NCI-H526 (cell line): ENCODE data around the gene VTI1A.
"Not testable (repeated sequence)": the region's sequence is repeated elsewhere in the genome, so short reads cannot be mapped to it uniquely, and the experiment has no call there.

Source experiments
- DNase-seq, 2 experiments: peaks; one replicate each; lab custom pipeline; 2025; lab: John Stamatoyannopoulos, UW

VTI1A gene

DNA sequence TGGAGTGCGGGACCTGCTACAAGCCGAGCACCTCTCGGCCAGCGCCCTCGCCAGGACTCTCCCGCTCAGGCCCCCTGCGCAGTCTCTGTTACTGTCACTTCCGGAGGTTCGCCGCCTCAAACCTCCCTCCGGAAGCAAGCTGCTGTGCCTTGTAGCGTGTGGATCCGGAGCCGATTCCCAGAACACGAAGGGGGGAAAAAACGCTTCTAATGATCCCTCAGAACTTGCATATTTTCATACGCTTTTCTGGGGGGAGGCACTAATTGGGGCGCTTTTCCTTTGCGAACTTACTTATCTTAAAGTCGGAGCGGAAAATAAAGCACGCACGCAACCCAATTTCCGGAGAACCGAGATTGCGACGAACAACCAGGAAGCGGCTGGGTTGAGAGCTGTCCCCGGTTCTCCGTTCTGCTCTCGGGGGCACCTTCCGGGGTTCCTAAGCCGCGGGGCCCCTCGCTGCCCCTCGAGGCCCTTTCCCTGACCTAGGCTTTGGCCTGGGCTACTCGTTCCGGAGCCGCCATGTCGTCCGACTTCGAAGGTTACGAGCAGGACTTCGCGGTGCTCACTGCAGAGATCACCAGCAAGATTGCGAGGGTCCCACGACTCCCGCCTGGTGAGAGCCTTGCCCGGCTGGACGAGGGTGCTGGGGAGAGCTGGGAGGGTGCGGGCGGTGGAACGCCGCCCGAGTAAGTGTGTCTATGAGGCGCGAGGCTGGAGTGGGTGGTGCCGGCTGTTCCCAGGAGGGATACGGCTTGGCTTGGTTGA, at the start of gene VTI1A, which contains the start of gene ZDHHC6:
Gene VTI1A, plus strand, starts transcription at position 361 of the 765 bp plus-strand sequence. Its CDS starts 159 bp downstream, at position 520.
Gene ZDHHC6, minus strand, starts transcription at position 60 of the 765 bp plus-strand sequence. CDS start 1,478 bp downstream, outside the sequence.
- DNase-seq = peak; percentile 39 to 74

DNA sequence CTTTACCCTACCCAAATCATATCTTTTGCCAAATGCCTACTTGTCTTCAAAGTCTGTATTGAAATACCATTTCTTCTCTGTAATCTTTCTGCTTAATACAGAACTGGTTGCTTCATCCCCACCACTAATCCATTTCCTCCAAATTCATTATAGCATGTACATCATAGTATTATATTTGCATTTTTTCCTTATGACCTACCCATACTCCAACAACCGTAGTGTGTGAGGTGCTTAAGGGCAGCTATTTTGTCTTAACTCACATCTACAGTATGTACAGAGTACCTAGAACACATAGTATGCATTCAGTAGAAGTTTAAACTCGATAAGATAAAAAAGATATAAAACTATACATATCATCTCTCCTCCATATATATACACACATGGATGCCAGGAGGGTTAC, 49.4 kb upstream of the VTI1A start:
- no peak for DNase-seq

DNA sequence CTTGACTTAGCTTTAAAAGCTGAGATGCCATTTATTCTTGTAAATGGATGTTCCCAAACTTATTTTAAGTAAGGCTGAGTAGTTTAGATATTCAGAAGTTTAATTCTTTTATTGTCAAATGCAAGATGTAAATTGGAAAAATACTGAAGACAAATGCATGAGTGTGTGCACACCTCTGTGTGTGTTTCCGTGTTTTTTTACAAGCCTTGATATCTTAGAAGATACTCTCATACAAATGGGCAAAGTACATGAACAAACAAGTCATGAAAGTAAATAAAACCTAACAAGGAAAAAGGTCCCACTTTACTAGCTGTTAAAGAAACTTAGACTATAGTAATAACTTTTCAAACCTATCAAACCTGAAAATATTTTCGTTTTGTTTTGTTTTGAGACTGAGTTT, 44.1 kb upstream of the VTI1A start:
- DNase-seq = no peak

DNA sequence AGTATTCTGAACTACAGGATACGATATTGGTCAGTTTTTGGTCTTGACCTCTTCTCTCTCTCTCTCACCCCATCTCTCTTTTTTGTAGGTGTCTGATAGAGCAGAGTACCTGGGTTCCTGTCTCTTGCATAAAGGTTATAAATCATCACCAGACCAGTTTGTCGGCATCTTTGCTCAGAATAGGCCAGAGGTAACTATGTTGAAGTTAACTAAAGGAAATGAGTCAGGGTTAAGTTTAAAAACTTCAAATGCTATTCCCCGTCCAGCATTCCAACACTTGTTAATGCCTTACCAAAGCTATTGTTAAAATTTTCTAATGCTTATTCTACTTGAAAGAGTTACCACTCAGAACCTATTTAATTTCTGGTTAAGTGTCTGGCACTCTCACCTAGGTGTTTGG, 42.4 kb upstream of the VTI1A start:
- DNase-seq = no peak

DNA sequence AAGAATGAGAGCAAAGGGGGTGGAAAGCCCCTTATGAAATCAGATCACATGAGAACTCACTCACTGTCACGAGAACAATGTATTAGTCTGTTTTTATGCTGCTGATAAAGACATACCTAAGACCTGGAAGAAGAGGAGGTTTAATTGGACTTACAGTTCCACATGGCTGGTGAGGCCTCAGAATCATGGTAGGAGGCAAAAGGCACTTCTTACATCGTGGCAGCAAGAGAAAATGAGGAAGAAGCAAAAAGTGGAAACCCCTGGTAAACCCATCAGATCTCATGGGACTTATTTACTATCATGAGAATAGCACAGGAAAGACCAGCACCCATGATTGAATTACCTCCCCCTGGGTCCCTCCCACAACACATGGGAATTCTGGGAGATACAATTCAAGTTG, 40.2 kb upstream of the VTI1A start:
- DNase-seq = not testable (repeated sequence)

DNA sequence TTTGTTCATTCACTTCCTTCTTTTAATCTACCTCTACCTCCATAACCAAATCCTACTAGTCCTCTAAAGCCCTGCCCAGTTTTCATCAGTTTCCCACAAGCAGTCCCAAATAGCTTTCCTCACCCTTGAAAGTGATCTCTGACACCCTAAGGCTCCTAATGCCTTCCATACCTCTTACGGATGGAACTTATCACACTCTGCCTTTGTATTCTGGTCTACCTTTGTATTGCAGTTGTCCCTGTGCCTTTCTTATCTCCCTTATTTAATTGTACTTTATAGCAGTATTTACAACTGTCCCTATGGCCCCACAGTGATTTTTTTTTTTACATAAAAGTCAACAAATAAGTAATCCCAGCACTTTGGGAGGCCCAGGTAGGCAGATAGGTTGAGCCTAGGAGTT, 39.3 kb upstream of the VTI1A start:
- no peak for DNase-seq

DNA sequence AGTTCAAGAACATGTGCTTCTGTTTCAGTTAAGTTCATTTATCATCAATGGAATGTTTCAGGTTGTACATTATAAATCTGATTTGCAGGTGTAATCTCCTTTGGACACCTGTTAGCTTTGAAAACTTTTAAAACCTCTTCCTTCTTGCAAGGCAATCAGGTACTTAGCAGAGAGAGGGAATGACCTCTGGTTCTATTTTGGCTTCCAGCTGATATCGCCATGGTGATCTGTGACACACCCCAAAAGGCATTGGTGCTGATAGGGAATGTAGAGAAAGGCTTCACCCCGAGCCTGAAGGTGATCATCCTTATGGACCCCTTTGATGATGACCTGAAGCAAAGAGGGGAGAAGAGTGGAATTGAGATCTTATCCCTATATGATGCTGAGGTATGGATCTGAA, 37.7 kb upstream of the VTI1A start:
- no peak for DNase-seq

DNA sequence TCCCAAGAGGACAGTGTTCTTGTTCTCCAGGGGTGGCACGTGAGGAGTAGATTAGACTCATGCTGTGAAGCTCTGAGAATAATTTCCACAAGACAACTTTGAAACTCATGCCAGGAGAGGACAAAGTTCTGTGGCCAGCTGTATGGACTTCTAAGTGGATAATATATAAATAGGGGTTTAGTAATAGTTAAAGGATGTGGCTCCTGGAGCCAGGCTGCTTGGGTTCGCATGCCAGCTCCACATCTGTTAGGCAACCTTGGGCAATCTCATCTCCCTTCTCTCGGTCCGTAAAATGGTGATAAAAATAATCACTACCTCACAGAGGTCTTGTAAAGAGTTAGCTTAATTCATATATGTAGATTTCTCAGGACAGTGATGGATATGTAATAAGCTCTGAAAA, 37.3 kb upstream of the VTI1A start:
- no peak for DNase-seq

DNA sequence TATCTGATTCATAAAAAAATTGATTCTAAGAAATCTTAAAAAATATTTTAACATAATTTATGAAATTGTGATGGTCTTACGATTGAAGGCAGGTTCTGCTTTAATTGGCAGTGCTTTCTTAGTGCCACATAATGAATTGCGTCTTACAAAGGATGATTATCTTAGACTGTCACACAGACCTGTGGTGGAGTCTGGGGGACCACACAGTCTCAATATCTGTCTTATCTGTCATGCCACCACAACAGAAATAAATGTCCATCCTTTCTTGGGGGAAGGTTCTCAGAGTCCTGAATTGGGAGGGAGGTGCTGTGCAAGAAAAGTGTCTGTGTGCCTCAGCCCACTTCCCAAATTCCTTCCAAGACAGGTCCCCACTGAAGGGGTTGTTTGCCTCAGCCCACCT, 34.3 kb upstream of the VTI1A start:
- DNase-seq = no peak

DNA sequence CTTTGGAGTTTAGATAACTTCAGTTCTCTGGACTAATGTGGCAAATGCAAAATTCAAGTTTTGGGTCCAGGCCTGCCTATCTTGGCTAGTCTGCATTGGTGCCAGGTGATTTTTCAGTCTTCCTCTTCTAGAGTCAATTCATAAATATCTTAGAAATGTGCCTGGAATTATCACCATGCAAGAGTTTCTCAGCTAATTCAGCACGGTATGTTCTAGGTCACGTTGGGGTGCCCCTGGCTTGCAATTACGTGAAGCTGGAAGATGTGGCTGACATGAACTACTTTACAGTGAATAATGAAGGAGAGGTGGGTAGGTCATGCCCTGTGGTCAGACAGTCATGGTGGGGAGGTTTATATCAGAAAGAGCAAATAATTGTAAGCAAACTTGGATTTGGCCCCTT, 25.3 kb upstream of the VTI1A start:
- DNase-seq = no peak

DNA sequence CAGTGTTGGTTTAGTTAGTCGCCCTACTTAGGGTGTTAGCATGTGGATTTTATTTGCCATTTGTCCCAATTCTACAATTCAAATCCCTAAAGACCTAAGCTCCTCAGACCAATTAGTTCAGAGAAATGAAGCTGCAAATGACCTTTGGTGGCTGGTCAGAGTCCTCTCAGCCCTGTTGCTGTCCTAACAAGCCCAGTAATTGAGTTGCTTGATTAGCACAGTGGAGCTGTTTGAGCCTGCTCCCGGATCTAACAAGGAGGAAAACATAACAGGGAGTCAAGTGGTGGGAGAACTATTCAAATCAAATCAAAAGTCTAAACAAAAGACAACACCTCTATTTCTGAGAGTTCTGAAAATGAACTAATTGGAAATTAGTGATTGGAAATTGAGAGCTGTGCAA, 22.4 kb upstream of the VTI1A start:
- no peak for DNase-seq

DNA sequence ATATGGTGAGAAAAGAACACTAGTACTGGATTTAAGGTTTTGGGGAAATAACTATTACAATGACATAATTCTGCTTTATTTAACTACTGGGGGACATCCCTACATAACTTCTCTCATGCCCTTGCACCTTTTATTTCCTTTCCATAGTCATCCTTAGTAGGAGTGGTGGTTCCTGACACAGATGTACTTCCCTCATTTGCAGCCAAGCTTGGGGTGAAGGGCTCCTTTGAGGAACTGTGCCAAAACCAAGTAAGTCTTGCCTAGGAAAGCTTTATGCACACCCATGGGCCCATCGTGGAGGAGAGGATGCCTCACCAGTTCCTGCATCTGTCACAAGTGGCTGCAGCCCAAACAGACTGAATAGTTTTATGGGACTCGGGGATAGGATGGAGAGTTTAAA, 20.9 kb upstream of the VTI1A start:
- no peak for DNase-seq

DNA sequence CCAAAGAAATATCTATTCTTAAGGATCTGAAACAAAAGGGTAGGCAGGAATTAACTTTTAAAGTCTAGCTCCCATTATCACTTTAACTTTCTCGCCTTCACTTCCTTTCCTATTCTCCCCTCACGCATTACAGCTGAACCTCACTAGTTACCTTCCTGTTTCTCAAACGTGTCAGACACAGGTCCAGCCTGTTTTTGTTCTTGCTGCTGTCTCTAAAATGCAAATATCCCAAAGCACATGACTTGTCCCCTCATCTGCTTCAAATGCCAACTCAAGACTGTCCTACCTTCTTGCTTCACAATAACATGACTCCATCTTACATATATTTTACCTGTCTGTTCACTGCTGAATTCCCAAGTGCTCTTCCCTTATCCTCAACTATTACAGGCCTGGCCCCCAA, 17.9 kb upstream of the VTI1A start:
- DNase-seq = no peak

DNA sequence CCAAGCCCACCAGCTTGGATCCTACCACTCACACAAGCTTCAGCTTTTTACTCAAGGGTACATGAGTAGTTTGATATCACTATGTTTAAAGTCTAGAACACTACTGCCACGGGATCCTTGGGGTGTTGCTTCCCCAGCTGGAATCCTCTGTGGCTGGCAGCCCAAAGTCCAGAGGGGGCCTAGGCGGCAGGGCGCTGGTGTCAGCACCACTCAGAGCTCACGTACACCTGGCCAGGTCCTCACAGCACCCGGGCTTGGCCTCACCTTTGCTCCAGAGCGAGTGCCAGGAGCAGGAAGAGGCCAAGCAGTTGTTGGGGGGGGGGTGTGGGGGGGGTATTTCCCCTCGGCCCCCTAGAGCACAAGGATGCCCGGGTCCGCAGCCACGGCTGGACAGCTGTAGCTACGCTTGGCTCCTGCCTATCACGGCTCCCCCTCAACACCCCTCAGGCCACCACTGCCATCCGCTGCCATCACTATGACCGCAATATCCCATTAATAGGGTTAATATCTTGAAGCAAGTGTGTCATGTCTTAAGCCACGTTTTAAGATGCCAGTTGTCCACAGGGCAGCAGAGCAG, 17.3 kb upstream of the VTI1A start:
- DNase-seq = no peak

DNA sequence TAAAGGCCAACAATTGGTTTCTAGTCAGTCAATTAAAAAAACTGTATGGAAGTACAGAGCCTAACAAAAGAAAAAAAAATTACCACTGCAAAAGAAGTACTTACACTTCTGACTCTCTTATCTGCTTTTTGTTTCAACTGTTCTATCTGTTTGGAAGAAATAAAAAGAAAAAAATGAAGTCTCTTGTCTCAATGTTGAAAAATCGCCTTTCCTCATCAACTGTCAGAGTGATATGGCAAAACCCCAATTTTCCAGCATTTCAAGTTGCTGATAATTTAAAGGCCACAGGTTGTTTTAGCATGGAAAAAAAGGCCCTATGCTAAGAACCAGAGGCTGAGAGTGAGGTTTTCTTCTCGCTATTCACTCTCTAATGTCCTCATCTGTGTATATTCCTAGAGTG, 13.9 kb upstream of the VTI1A start:
- DNase-seq = no peak

DNA sequence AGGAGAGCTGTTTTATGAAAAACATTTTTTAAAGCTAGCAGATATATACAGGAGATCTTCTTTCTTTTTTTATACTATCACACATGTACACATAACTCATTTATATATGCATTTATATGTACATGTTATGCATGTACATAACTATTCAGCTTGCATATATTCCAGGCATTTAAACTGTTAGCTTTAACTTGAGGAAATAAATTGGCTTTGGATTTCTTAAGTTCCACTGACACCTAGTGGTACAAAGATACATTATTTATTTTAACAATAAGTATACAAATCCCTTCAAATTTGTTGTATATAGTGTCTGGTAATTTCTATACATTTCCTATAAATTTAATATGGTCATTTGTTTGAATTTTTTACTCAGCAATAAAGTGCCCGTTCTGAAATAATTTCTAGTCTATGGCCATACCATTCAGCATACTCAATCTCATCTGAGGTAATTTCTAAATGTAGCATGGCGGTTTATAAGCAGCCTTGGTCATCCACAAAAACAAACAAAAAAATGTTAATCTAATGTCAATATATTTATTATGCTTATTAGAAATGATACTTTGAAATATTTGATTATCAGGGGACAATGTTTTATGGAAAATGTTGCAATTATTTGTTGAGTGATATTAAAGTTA, 11.9 kb upstream of the VTI1A start:
- DNase-seq = peak in 1 of 2 experiments; percentile 12

DNA sequence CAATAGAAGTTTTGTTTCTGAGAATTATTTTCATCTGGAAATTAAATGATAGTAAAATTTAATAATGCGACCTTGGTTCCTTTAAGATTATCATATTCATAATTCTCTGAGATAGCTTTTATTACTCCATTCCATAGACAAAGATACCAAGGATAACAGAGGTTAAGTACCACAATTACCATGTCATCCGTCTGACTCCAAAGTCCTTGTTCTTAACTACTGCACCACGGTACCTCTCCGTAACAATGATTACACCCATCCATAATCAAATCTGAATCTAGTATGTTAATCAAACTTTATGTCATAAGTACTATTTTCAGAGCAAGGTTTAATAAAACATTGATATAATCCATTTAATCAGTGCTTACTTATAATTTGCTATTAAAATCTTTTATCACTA, 8.7 kb upstream of the VTI1A start:
- no peak for DNase-seq

DNA sequence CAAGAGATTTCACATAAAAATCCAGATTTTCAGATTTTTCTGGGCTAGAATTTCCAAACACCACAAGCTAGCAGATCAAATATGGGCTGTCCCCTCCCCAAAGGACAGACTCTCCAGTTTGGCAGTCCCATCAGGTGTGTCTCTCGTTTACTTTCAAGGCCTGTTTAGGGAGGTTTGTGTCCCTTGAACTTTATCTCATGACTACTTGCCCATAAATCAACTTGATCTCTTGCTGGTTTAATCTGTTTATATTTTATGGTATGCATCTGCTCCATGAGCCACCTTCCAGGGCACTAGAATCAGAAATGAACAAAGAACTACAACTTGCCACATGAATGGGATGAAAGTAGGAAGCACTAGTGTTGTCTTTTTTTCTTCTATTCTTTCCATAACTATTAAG, 5.5 kb upstream of the VTI1A start:
- no peak for DNase-seq

DNA sequence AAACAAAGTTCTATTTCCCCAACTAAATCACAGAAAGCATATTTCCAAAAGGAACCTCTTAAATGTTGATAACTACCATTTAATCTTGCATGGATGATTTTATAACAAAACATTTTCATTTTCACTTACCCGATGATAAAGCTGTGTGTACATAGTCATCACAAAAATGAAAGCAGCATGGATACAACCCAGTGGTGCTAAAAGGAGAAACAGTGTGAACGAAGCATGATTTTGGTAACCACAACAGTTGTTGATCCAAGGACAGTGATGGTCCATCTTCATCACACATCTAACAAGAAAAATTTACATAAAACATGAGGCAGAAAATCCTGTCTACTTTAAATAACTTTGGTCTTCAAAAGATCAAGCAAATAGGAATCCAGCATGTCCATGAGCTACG, 5.0 kb upstream of the VTI1A start:
- no peak for DNase-seq

DNA sequence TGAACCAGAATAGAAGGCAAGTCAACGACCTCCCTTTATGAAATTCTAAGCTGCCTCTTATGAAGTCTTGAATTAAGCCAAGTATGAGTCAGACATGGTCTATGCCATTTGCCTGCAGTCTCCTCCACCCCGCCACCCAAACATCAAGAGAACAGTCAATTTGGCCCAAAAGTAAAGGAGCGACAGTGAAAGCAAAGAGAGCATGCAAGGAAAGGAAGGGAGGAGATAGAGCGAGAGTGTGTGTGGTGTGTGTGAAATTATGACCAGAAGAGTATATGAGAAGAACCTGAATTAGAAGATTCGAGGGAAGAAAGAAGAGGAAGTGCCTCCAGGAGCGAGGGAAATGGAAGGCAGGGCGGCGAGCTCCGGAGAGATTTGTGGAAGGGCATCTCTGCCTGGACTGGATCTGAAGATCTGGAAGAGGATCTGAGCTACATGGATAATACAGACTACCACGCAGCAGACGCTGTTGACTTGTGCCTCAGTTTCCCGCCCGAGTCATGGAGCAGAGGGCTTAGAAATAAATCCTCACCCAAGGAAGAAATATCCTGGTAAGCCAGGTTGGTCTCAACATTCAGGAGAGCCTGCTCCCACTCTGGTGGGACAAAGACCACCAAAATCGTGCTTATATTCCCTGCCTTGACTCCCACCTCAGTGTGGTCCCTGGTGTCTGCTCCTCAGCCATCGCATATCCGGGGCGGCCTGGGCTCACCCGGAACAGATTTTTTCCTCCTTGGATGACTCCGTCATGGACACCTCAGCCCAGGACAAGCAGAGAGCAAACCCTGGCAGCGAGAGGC, 760 bp upstream of the VTI1A start:
- no peak for DNase-seq

DNA sequence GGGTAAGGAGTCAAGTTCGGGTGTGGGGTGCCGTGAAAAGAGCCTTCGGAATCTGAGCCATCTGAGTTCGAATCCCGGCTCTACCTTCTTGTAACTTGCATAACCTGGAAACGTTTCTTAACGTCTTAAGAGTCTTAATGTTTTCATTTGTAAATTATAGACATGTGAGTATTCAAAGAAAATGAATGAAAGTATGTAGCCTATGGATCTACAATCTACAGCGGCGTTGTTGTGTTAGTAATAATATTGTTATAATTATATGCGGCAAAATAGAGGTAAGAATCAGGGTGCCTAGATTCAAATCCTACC, 559 bp downstream of the VTI1A start:
- DNase-seq = no peak

DNA sequence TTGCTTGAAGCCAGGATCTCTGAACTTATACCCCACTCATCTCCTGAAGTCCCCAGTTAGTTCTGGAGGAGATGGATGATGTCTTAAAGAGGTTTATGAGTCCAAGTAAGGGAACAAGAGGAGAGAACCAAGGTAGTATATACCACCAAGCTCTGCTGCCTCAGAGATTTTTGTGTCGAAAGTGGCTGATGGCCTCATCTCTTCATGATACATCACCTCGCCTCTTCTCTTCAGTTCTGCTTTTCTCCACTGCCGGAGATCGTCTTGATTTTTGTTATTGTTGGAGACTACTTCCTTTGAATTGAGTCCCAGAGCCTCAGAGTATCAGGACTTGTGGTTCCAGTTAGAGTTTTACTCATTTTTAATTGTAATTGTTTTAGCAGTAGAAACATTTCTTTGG, 1.9 kb downstream of the VTI1A start:
- no peak for DNase-seq
